Measurements from ENCODE around the gene AOX1.

DNA sequence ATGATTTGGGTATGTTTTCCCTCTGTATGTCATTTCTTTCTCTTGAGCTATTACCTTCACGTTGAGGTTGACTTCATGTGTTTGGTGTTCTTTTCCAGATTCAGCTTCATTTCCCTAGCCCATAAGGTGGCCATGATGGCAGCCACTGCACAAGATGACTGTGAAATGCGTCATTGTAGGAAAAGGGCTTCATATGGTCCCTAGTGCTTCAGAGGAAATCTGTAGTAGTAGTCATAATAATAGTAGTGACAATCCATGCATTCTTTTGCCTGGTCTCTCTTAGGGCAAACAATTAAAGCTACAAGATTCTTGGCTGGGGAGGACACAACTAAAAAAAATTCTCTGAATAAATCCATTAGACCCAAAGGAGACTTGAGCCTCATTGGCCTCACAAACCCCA is 28.4 kb downstream of the AOX1 start:
- TF ChIP-seq, protein P1, sequence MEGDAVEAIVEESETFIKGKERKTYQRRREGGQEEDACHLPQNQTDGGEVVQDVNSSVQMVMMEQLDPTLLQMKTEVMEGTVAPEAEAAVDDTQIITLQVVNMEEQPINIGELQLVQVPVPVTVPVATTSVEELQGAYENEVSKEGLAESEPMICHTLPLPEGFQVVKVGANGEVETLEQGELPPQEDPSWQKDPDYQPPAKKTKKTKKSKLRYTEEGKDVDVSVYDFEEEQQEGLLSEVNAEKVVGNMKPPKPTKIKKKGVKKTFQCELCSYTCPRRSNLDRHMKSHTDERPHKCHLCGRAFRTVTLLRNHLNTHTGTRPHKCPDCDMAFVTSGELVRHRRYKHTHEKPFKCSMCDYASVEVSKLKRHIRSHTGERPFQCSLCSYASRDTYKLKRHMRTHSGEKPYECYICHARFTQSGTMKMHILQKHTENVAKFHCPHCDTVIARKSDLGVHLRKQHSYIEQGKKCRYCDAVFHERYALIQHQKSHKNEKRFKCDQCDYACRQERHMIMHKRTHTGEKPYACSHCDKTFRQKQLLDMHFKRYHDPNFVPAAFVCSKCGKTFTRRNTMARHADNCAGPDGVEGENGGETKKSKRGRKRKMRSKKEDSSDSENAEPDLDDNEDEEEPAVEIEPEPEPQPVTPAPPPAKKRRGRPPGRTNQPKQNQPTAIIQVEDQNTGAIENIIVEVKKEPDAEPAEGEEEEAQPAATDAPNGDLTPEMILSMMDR (IDR thresholded peaks at IDR 0.05) = no peak
- no peak for TF ChIP-seq POLR2A (IDR thresholded peaks at IDR 0.05)

All from thyroid gland (tissue), 4 donors.